Transverse colon (tissue), 4 donors: ENCODE data around the gene RHOB. TPM values are rescaled to one million over a fixed set of nuclear protein-coding genes. Genes with fewer than 3 reads are reported as not detected.

Experiments used
- DNase-seq: peaks from one replicate; pipeline ENCODE4 v3.0.0-alpha.2; 2019
- H3K27ac ChIP-seq, 4 donors: fragments of 200-600 bp; sonication (generic); 2 replicates each; pipeline ENCODE4 v1.5.1; 2016 to 2018; ENCODE audit warnings: inconsistent platforms in 4 of 4
- H3K27me3 ChIP-seq: fragments of 200-600 bp; sonication (generic); 2 replicates; pipeline ENCODE4 v1.5.1; 2017; ENCODE audit warnings: inconsistent platforms
- H3K36me3 ChIP-seq, 4 donors: fragments of 200-600 bp; sonication (generic); 2 replicates each; pipeline ENCODE4 v1.5.1; 2017 to 2019; ENCODE audit warnings: inconsistent platforms in 4 of 4
- H3K4me1 ChIP-seq, 4 donors: fragments of 200-600 bp; sonication (generic); 2 replicates each; pipeline ENCODE4 v1.5.1; 2017 to 2020; ENCODE audit warnings: inconsistent platforms in 4 of 4
- H3K4me3 ChIP-seq, 4 donors: fragments of 200-600 bp; sonication (generic); 1 replicate in 1 of 4; 2 replicates in 3 of 4; pipeline versions ENCODE4 v1.5.1 to v1.6.1; 2017 to 2019; ENCODE audit warnings: inconsistent platforms in 4 of 4
- H3K9me3 ChIP-seq, 2 donors: fragments of 200-600 bp; sonication (generic); 2 replicates each; pipeline ENCODE4 v1.5.1; 2017 to 2019; ENCODE audit warnings: inconsistent platforms in 2 of 2
- CTCF ChIP-seq, 5 experiments: fragments of 200-600 bp in 3 of 5; fragments of 450-650 bp in 2 of 5; sonication (generic) in 3 of 5; IDR thresholded peaks; 1 replicate in 2 of 5; 2 replicates in 3 of 5; pipeline ENCODE4 v1.5.1; 2016 to 2017; ENCODE audit warnings: antibody characterized with exemption in 5 of 5, inconsistent platforms in 3 of 5, mild to moderate bottlenecking in 2 of 5, moderate library complexity in 1 of 5
- EP300 ChIP-seq: sonication (generic); formaldehyde crosslinking; IDR thresholded peaks from one replicate; pipeline ENCODE4 v1.6.1; 2017; ENCODE audit warnings: antibody characterized with exemption, low read depth
- POLR2A ChIP-seq: fragments of 450-650 bp; IDR thresholded peaks from one replicate; pipeline ENCODE4 v1.6.1; 2016; ENCODE audit warnings: antibody characterized with exemption, mild to moderate bottlenecking, moderate library complexity
- POLR2AphosphoS5 ChIP-seq, 3 donors: sonication (generic); formaldehyde crosslinking; IDR thresholded peaks; one replicate each; pipeline ENCODE4 v1.6.1; 2016; ENCODE audit warnings: antibody characterized with exemption in 3 of 3
- WGBS, 2 donors: methylation state at CpG; one replicate each; pipeline ENCODE4 v1.1.5; 2018; ENCODE audit warnings: low coverage in 1 of 2; 5-methylcytosine and 5-hydroxymethylcytosine counted together
- in situ Hi-C, 4 donors: fragments of 200-750 bp; cut with MboI; loops; one replicate each; pipeline versions ENCODE4 v1.15.0 to v1.15.1; 2017; ENCODE audit warnings: low sequenced_read_pairs in 3 of 4, low pct_ligation_motif_present in 1 of 4, low pct_unique_long_range_greater_than_20kb in 1 of 4
- intact Hi-C: fragments of 100-400 bp; cut with DNase I; formaldehyde crosslinking; loops from one replicate; pipeline ENCODE4 v1.15.1; 2023; ENCODE audit warnings: low total_unique reads
- total RNA-seq, 4 donors: library from RNA; depleted of rRNA; stranded (reverse); fragments of >200 nt; gene quantifications; one replicate each; pipeline ENCODE4 v1.1.0, GENCODE V29; 2016

Gene RHOB
- total RNA-seq, 4 donors from 2014 or later, result 360 to 732 (median 532) TPM

DNA sequence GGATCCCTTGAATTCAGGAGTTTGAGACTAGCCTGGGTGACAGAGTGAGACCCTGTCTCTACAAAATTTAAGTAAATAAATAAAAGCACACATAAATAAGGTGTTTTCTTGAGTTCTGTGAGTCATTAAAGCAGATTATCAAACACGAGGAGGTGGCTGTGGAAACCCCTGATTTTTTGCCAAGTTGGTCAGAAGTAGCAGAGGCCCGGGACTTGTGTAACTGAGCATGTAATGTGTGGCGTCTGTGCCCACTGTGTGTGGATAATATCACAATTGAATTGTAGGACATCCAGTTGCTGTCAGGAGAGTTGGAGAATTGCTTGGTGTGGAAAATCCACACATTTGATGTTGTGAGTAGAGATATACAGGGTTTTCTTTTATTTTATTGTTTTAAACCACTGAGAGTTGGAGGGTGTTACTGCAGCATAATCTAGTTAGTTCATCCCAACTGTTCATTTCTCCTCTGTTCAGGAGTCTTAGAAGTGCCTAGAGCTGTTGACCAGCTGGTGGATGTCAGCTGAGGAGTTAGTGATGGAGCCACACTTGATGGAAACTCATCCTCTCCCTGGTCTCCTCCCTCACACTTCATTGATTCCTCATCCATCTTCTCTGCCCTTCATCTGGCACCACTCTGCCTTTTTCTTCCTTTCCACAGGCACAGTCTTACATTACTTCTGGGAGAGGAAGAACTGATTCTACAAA, 45.9 kb upstream of the RHOB start:
- Histone ChIP-seq H3K4me3 (no peak overlapping the region), H3K4me1 (no peaks in the 10 kb centered on the region), H3K36me3 (no peaks in the 10 kb centered on the region), H3K27me3 (no peaks in the 10 kb centered on the region), H3K9me3 (no peaks in the 10 kb centered on the region), H3K27ac (peak overlapping the region in 1 of 4 donors; percentile 8)
- no peak for DNase-seq
- in situ Hi-C loops (loop anchor here in 1 of 4 donors (10.0 kb wide), 1 partner anchor 234 kb away; no protein-coding TSS in a partner anchor), intact Hi-C loops (no loop called here)
- WGBS, 2 donors, result 33 to 72% methylated on average over 1 to 3 of the region's 3 CpGs
- TF ChIP-seq EP300 (no peak), POLR2A (no peak), POLR2AphosphoS5 (IDR thresholded peaks at IDR 0.05) (no peak), CTCF (IDR thresholded peaks at IDR 0.05) (no peak)

GRCh38 chr2:20401489-20401835, 45.4 kb upstream of the RHOB start:
- TF ChIP-seq POLR2AphosphoS5 (IDR thresholded peaks at IDR 0.05), result no peak
- no peaks in the 10 kb centered on the region for H3K4me1 ChIP-seq
- 58 to 90% methylated on average over 6 of the region's 6 CpGs for WGBS, 2 donors
- intact Hi-C loops (no loop called here), in situ Hi-C loops (loop anchor here in 1 of 4 donors (10.0 kb wide), 1 partner anchor 233 kb away; no protein-coding TSS in a partner anchor)
- H3K9me3 ChIP-seq, result no peaks in the 10 kb centered on the region
- no peaks in the 10 kb centered on the region for H3K27me3 ChIP-seq
- H3K4me3 ChIP-seq, result no peak overlapping the region
- H3K27ac ChIP-seq, result peak overlapping the region in 1 of 4 donors; percentile 8
- DNase-seq, result no peak
- no peaks in the 10 kb centered on the region for H3K36me3 ChIP-seq

- intact Hi-C loops (no loop called here), in situ Hi-C loops (loop anchor here in 1 of 4 donors (10.0 kb wide), 1 partner anchor 231 kb away; no protein-coding TSS in a partner anchor)
- peak overlapping the region in 3 of 4 donors; percentile 47 to 63 (median 61) for H3K27ac ChIP-seq
- no peaks in the 10 kb centered on the region for H3K27me3 ChIP-seq
- TF ChIP-seq POLR2AphosphoS5 (IDR thresholded peaks at IDR 0.05) (peak in 2 of 3 donors; percentile 36 to 52), EP300 (no peak)
- H3K4me3 ChIP-seq, result no peak overlapping the region
- 40 to 74% methylated on average over 3 to 5 of the region's 5 CpGs for WGBS, 2 donors
- DNase-seq, result peak; percentile 6
- H3K4me1 ChIP-seq, result no peaks in the 10 kb centered on the region
- H3K9me3 ChIP-seq, result peaks cover under 1 to 7% of the 10 kb centered on the region in 2 donors
- H3K36me3 ChIP-seq, result no peaks in the 10 kb centered on the region
These were observed 43.0 kb upstream of the RHOB start for GRCh38 chr2:20403774-20404312.

DNA sequence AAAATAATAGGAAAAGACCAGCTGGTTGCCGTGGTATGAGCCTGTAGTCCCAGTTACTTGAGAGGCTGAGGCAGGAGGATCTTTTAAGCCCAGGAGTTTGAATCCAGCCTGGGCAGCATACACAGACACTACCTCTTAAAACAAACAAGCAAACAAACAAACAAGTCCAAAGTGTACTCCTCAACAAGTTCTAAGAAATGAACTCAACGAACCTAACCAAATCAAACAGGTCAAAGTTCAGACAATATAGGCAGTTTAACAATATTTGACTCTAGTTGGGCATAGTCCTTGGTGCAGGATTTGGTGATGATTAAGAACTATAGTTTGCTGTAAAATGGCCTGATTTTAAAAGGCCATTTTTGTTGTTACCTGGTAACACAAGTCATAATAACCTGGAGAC, 41.9 kb upstream of the RHOB start:
- intact Hi-C loops (no loop called here), in situ Hi-C loops (loop anchor here in 1 of 4 donors (10.0 kb wide), 1 partner anchor 230 kb away; no protein-coding TSS in a partner anchor)
- WGBS, 2 donors, result 70 to 79% methylated on average over 2 of the region's 2 CpGs
- Histone ChIP-seq H3K4me1 (no peaks in the 10 kb centered on the region), H3K36me3 (no peaks in the 10 kb centered on the region), H3K27me3 (no peaks in the 10 kb centered on the region), H3K4me3 (no peak overlapping the region), H3K9me3 (peaks cover 7 to 18% of the 10 kb centered on the region in 2 donors), H3K27ac (peak overlapping the region in 1 of 4 donors; percentile 63)
- TF ChIP-seq CTCF (IDR thresholded peaks at IDR 0.05) (no peak), EP300 (no peak), POLR2A (no peak), POLR2AphosphoS5 (IDR thresholded peaks at IDR 0.05) (no peak)
- DNase-seq, result no peak

GRCh38 chr2:20409039-20409438, 37.8 kb upstream of the RHOB start:
- Histone ChIP-seq H3K4me3 (no peak overlapping the region), H3K9me3 (peaks cover 7 to 20% of the 10 kb centered on the region in 2 donors), H3K4me1 (no peaks in the 10 kb centered on the region), H3K27me3 (no peaks in the 10 kb centered on the region), H3K27ac (no peak overlapping the region), H3K36me3 (no peaks in the 10 kb centered on the region)
- in situ Hi-C loops (loop anchor here in 1 of 4 donors (10.0 kb wide), 1 partner anchor 226 kb away; no protein-coding TSS in a partner anchor), intact Hi-C loops (no loop called here)
- DNase-seq, result no peak
- TF ChIP-seq CTCF (IDR thresholded peaks at IDR 0.05), result no peak
- no peak for TF ChIP-seq EP300
- TF ChIP-seq POLR2A, result no peak
- no peak for TF ChIP-seq POLR2AphosphoS5 (IDR thresholded peaks at IDR 0.05)
